HG03575 (cell line): ENCODE results near the gene TRIM10.
"Not testable (repeated sequence)": the region's sequence is repeated elsewhere in the genome, so short reads cannot be mapped to it uniquely, and the experiment has no call there.

Experiments
- ATAC-seq: cut with Tn5 transposase; IDR thresholded peaks from one replicate; pipeline ENCODE4 v1.9.1; 2021; ENCODE audit not compliant: unreplicated experiment, insufficient number of reproducible peaks, low FRiP score; ENCODE audit errors: extremely low read depth

TRIM10 gene

DNA sequence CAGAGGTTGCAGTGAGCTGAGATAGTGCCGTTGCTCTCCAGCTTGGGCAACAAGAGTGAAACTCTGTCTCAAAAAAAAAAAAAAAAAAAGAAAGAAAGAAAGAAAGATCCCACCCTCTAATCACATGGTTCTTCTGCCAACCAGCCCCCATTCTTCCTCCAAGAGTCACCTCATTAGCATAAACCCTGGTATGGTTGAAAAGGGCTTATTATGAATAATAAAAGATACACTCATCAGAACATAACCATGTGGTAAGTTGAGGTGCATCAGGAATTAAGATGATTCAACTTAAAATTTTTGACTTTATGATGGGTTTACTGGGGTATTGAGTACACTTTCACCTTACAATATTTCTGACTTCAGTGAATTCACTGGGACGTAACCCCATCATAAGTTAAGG is 25.9 kb downstream of the TRIM10 start:
- no peak for ATAC-seq

DNA sequence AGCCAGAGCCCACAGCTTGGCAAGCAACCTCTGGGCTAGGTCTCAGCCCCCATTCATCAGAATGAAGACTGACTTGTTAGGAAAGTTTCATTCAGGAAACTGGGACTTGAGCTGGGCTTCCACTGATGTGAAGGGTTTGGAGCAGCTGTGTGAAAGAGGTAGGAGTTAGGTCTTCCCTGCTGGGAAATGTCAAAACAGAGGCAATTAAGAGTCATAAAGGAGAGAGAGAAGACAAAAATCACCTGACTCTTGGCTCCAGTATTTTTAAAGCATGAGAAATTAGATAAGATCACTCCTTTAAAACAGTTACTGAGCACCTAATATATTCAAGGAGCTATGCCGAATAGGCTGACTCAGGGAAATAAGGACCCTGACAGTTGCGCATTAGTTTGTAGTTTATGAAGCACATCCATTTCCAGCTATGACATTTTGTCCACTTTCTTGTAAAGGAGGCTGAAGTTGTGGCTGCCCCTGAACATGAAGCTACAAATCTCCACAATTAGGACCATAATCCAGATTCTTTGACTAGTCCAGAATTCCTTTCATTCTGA is 29.0 kb downstream of the TRIM10 start:
- no peak for ATAC-seq

DNA sequence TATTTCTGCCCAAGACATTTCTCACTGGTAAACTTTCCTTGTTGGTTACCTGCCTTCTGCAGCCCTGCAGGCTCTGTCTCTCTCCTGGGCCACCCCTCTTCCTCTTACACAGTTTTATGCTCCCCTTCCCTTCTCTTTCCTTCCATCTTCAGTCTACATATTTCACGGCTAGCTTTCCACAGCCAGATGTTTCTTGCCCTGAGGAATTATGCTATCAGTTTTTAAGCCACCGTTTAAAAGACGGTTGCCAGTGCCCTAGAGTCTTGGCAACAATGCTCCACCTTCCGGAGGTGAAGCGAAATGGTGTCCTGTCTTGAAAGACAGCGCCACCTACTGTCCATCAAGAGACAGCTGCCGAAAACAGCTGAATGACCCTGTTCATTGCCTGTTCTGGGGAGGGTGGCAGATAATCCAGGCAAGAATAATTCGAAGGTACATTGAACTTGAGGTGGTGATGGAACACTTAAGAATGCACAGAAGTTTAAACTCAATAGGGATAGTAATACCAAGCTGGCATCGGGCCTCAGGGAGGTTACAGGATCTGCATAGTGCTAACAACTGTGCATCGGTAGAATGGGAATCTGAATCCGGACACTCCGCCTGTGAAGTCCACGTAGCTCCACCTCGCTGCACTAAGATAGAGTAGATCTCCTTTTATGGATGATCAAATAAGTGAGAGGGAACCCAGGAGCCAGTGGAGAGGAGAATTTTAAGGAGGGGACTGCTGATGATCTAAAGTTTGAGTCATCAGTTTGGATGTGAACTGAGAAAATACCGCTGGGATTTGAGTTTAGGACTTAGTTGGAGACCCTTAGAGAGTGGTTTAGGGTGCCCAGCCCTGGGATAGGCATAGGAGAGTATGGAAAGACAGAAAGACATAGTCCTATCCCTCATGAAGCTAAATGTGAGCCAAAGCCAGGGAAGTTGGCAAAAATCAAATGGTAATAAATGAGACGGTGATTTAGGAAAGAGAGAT is 29.8 kb downstream of the TRIM10 start:
- no peak for ATAC-seq

DNA sequence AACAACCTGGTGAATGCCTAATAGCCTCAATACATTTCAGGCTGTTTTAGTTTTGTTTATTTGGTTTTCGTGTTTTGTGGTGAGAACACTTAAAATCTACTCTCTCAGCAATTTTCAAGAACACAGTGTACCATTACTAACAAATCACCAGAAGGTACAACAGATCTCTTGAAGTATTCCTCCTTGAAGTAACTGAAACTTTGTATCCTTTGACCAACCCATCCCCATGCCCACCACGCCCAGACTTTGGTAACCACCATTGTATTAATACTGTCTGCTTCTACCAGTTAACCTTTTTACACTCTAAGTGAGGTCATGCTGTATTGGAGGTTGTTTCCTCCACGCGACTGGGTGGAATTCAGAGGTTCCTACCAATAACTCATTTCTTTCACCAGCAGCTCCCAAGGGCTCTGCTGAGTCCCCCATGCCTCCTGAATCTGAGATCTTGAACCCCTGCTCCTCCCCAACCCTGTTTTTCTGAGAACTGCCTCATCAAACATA is 30.8 kb downstream of the TRIM10 start:
- no peak for ATAC-seq

DNA sequence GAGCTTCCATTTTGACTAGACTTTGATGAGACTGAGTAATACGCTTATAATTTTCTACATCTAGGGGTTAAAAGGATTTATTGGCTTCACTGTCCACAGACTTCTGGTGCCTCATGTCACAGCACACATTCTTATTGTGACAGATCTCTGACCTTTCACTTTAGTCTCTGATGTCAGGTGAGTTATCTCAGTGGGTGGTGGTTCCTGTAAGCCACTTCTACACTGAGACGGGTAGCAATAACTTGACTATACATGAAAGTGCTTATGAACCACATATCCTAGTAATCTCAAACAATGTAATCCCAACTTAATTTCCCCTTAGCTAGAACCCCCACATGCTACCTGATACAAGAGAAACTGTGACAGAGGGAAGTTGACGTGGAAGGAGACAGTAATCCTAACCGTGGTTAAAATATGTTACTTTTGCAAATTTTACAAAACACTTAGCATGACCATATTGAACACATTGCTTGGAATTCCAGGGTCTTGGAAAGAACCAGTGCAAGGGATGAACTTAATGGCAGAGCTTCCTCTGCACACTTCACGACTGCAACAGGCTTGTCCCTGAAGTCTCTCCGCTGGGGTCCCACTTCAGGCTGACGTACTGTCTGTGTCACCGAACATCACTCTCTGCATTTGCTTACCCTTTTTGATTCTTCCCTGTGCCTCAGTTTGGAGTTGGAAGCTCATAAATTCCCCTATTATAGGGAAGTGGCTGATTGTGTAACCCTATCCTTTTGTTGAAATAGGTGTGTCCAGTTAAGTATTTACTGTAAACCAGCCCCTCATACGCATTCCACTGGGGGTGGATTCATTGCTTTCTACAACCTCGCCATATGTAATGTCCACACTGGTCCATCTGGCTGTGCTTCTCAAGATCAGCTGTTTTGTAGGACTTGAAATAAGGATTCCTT is 31.5 kb downstream of the TRIM10 start:
- no peak for ATAC-seq

DNA sequence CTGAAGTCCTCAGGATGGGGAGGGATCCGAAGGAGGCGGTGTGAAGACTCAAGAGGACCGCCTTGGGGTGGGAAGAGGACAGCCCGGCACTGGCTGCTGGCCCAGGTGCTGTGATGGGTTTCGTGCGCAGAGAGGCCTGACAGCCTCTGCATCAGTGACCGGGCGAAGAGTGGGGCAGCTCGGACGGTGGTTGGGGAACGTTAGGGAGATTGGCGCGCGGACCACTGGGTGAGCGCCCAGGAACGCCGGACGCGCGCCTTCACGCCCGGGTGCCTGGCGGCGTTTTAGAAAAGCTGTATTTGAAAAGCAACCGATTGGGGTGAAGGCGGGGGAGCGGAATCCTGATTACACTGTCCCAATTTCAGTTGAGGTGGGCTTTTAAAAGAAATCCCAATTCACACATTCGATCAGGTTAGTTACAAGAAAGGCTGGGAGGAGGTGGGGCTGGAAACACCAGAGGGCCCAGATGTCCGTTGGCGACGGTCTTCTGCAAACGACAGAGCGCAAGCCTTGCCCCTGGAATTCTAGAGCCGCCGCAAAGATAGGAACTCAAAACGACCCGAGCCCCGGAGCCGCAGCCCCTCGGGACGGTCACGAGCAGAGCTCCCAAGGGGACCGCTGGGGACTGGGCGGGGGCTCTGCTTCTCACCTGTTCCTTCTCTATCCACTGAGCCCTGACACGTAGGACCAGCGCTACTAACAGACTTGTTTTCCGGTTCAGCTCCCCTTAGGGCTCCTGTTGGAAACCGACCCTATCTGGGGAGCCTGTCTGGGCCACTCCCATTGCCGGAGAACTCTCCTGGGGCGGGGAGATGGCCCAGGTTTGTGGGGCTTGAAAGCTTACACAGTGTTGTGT is 33.5 kb downstream of the TRIM10 start:
- no peak for ATAC-seq

DNA sequence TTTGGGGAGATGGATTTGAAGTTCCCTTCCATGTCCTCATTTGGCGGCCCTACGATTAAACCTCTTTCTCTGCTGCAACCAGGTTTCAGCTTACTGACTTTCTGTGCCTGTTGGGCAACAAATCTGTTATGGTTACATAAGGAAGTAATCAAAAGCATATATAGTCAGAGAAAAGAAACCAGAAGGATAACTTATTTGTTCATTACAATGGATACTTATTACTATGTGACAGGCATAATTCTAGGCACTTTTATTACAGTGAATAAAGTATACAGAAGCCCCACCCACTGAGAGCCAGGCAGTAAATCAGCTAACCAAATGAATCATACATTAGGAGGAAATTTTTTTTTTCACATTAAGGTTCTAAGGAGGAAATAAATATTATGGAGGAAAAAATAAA is 38.5 kb downstream of the TRIM10 start:
- ATAC-seq: no peak

DNA sequence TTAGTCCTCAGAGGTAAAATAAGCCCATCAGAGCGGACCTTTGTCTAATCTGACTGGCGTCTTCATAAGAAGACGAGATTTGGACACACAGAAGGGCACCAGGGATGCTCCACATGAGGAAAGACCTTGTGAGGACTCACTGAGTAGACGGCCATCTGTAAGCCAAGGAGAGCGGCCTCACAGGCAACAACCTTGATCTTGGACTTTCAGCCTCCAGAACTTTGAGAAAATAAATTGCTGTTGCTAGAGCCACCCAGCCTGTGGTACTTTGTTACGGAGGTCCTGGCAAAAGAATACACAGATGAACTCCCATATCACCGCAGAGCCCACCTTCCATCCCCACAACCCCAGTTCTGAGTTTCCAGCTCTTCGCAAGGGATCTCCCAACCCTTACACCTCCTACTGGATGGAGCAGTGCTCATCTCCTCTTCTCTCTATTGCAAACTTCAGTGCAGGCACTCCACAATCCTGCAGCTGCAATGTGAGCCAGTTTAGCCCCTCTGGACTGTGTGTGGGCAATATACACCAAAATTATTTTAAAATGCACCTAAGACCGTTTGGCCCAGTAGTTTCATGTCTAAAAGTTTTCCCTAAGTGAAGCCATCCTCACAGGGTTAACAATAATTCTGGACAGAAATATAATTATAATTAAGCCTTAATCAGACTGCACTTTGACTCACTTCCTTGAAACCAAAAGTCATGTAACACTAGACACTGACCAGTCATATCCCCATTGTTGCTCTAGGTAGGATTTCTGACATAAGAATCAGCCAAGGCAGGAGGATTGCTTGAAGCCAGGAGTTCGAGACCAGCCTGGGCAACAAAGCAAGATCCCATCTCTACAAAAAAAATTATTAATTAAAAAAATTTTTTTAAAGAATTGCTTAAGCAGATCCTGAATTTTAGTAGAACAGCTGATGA is 39.3 kb downstream of the TRIM10 start:
- ATAC-seq: no peak

DNA sequence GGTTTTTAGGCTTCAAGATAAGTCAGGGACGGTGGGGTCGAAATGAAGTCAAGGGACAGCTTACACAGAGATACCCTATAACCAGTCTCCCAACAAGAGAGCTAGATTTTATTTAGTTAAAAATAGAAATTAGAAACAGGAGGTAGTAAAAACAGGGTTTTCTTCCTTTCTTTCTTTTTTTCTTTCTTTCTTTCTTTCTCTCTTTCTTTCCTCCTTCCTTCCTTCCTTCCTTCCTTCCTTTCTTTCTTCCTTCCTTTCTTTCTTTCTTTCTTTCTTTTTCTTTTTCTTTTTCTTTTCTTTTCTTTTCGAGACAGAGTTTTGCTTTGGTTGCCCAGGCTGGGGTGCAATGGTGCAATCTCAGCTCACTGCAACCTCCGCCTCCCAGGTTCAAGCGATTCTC is 42.3 kb downstream of the TRIM10 start:
- not testable (repeated sequence) for ATAC-seq

DNA sequence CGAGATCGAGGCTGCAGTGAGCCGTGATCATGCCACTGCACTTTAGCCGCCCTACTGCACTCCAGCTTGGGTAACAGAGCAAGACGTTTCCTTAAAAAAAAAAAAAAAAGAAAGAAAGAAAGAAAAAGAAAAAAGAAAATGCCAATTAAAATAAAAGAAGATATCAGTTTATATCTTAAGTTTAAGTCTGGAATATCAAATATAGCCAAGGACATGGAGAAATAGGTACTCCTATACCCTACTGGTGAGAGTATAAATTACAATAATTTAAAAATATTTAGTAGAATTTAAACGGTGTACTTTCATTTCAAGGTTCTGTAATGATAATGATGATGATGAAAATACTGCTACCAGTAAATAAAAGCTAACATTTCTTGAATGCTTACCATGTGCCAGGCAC is 44.3 kb downstream of the TRIM10 start:
- ATAC-seq: no peak

DNA sequence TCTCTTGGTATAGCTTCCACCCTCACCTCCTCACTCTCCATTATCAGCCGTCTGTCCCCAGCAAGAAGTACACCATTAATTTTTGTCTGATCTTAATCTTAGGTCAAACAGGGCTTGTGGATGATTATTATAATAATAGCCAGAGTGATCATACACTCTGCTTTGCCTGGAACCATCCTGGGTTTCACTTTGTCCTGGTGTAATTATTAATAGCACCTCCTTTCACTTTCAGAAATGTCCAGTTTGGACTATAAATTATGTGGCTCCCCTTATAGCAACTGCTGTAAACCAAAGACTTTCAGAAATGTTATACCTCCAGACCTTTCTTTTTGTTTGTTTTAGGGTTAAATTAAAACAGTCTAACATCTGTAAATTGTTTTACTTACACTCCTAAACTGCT is 47.2 kb downstream of the TRIM10 start:
- ATAC-seq: no peak

DNA sequence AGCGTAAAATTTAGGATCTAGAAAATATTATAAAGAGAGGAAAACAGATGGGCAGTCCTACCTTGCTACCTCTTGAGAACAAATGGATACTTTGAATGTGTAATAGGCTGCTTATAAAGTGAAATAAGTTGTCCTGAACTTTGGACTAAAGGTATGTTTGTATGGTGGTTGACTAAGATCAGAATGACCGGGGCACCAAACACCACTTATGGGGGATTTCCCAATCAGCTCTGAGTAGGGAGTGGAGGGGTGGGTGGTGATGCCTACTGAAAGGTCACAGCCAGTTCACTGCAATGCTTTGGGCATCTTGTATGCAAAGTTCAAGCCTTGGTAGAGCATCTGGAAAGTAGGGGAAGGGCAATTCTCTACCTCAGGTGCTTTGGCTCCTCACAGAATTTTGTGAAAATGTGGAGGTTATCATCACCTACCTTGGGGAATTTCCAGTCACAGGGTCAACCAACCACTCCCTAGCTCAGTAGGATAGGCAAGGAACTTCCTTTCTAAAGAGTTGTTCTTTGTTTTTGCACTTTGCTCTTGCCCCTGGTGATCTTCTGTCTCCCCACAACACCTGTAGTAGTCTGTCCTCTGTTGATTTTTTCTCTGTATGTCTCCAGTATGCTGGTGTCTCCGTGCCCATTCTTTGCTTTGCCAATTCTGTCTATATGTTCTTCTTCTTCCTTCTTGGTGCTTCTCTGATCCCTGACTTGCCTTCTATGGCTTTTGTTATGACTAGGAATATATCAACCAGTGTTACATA is 47.8 kb downstream of the TRIM10 start, which contains the start of gene TRIM31:
Gene TRIM31 (minus strand): TSS at position 88 of the 757 bp plus-strand sequence. CDS start 285 bp downstream, outside the sequence.
- no peak for ATAC-seq

DNA sequence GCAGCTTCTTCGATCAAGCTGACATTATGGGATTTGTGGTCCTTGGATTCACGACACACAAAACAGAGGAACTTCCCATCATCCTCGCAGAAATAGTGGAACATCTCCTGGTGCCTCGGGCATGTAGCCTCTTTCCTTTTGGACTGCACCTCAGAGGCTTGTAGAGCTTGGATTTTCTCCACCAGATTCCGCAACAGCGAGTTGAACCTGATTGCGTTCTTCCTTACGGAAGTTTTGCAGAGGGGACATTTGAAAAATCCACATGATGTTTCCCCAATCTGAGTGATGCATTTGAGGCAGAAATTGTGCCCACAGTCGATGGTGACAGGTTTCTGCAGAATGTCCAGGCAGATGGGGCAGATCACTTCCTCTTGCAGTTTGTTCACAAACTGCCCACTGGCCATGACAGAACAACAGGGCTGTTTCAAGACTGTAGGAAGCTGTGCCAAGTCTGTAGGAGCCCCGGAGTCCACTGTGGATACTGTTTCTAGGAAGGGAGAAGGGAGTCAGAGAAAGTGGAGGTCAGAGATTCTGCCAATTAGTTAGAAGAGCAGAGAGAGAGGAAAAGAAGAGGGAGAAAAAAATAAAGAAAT is 48.5 kb downstream of the TRIM10 start:
- no peak for ATAC-seq

DNA sequence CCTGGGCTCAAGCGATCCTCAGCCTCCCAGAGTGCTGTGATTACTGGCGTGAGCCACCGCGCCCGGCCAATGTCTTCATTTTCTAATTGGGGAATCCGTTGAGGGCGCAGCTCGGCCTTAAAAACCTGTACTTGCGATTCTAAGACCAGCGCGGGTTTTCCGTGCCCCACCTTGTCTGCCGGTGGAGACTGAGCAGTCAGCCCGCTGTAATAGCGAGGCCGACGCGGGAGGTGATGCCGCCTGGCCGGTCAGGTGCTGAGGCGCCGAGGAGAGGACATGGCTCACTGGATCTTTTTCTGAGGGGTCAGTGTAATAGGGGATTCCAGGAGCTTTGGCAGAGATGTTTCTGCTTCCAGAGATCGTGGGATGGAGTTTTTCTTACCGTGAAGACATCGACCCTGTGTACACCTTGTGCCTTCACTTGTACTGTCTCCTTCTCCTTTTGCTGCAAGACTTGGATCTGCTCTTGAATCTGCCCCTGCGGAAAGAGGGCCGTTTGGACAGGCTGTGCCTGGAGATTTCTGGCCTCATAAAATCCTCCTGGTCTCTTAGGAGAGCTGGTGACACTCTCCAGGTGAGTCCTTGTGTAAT is 49.6 kb downstream of the TRIM10 start:
- ATAC-seq: no peak

DNA sequence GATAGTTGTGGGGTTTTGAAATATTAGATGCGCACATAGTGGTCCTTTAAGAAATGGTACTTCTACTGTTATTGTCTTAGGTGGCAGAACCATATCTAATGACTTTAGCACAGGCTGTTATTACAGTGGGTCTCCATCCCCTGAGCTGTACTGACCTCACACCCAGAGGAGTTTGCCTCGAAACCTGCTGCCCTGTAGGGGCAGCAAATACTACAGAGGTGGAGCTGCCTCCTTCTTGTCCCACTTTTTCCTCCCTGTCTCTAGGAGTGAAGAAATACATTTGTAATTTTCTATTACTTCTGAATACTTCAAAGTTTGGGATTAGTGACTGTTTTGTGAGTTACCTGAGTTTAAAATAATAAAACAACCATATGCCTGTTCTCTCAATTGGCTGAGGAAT is 56.4 kb downstream of the TRIM10 start:
- no peak for ATAC-seq

DNA sequence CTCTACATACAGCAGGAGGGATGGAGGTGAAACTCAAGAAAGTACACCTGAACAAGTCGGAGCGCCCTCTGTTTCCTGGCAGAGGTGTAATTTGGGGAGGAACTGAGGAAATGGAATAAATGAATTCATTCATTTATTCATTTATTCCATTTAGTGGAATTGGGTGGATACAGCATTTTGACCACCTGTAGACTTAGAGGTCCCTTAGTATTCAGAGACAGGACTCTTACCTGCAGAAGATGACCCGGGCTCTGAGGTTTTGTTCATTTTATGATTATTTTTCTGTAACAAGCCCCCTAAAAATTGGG is 57.2 kb downstream of the TRIM10 start:
- no peak for ATAC-seq
